B cell (primary cell): ENCODE results near the gene PRUNE2. TPM values are rescaled to one million over a fixed set of nuclear protein-coding genes. Genes with fewer than 3 reads are reported as not detected.

Experiments
- ATAC-seq: fragments of 200-7000 bp; cut with Tn5 transposase; one replicate; pipeline ENCODE4 v1.10.0; 2021; ENCODE audit warnings: low read depth, mild to moderate bottlenecking, moderate number of reproducible peaks, moderate library complexity
- CTCF ChIA-PET: fragments of 350-600 bp; sonication (Branson Sonifier 250); formaldehyde crosslinking; loops from one replicate; lab custom pipeline; 2021; ENCODE audit warnings: antibody characterized with exemption, inconsistent platforms; lab: Charles Lee
- POLR2A ChIA-PET: fragments of 350-600 bp; sonication (Branson Sonifier 250); formaldehyde crosslinking; loops from one replicate; lab custom pipeline; 2021; ENCODE audit warnings: antibody characterized with exemption; lab: Charles Lee
- DNase-seq: peaks from one replicate; pipeline ENCODE4 v3.0.0; 2013
- H2AFZ ChIP-seq: 2 replicates; pipeline ENCODE4 v1.6.1; 2012; ENCODE audit warnings: mild to moderate bottlenecking, low read depth, low read length; ENCODE audit not compliant: insufficient read depth, poor library complexity, severe bottlenecking
- H3K27ac ChIP-seq, 2 donors: 1 replicate in 1 of 2; 2 replicates in 1 of 2; pipeline ENCODE4 v1.5.1; 2012 to 2013; ENCODE audit warnings: low read length in 2 of 2, mild to moderate bottlenecking in 2 of 2, moderate library complexity in 1 of 2
- H3K27me3 ChIP-seq, 4 experiments: fragments of 200-600 bp in 1 of 4; sonication (generic) in 1 of 4; replicated peaks in 1 of 4; 1 replicate in 2 of 4; 2 replicates in 2 of 4; pipeline versions ENCODE4 v1.6.1 to v1.7.0; 2013 to 2016; ENCODE audit warnings: low read length in 3 of 4, mild to moderate bottlenecking in 2 of 4, mixed read lengths in 1 of 4, moderate library complexity in 1 of 4; ENCODE audit not compliant: insufficient read depth in 4 of 4, control insufficient read depth in 3 of 4; ENCODE audit errors: control extremely low read depth in 1 of 4
- H3K36me3 ChIP-seq, 2 experiments: replicated peaks in 1 of 2; 1 replicate in 1 of 2; 2 replicates in 1 of 2; pipeline versions ENCODE4 v1.6.1 to v1.7.1; 2013; ENCODE audit warnings: low read length in 1 of 2; ENCODE audit not compliant: insufficient read depth in 2 of 2, control insufficient read depth in 1 of 2; ENCODE audit errors: control extremely low read depth in 1 of 2, extremely low read depth in 1 of 2
- H3K4me1 ChIP-seq, 2 donors: fragments of 200-600 bp in 1 of 2; sonication (generic) in 1 of 2; 1 replicate in 1 of 2; 2 replicates in 1 of 2; pipeline versions ENCODE4 v1.5.1 to v1.6.1; 2013 to 2017; ENCODE audit warnings: low read length in 2 of 2; ENCODE audit not compliant: control insufficient read depth in 2 of 2, insufficient read depth in 2 of 2
- H3K4me2 ChIP-seq: replicated peaks from 2 replicates; pipeline ENCODE3; 2012; ENCODE audit warnings: mild to moderate bottlenecking, low read depth, low read length; ENCODE audit not compliant: poor library complexity, severe bottlenecking
- H3K4me3 ChIP-seq, 5 experiments: fragments of 200-600 bp in 1 of 5; sonication (generic) in 1 of 5; 1 replicate in 3 of 5; 2 replicates in 2 of 5; pipeline versions ENCODE4 v1.5.1 to v1.7.0; 2011 to 2016; ENCODE audit warnings: low read length in 4 of 5, mild to moderate bottlenecking in 4 of 5, low read depth in 2 of 5, control low read depth in 1 of 5, moderate library complexity in 1 of 5; ENCODE audit not compliant: insufficient read depth in 1 of 5; ENCODE audit errors: control extremely low read depth in 1 of 5, extremely low read depth in 1 of 5
- H3K79me2 ChIP-seq: fragments of 200-600 bp; sonication (generic); one replicate; pipeline ENCODE4 v1.6.0; 2016; ENCODE audit warnings: low read length; ENCODE audit not compliant: control insufficient read depth, insufficient read depth
- H3K9ac ChIP-seq: fragments of 200-600 bp; sonication (generic); 2 replicates; pipeline ENCODE4 v1.6.1; 2017; ENCODE audit warnings: mild to moderate bottlenecking, low read length, moderate library complexity
- H3K9me3 ChIP-seq, 3 donors: one replicate each; pipeline versions ENCODE4 v1.6.1 to v1.7.1; 2013; ENCODE audit warnings: low read length in 2 of 3; ENCODE audit not compliant: control insufficient read depth in 2 of 3, insufficient read depth in 1 of 3; ENCODE audit errors: control extremely low read depth in 1 of 3
- H4K20me1 ChIP-seq: 2 replicates; pipeline ENCODE4 v1.6.0; 2012; ENCODE audit warnings: mild to moderate bottlenecking, low read length; ENCODE audit not compliant: insufficient read depth, control insufficient read depth, poor library complexity, severe bottlenecking
- H3K27ac Mint-ChIP-seq: one replicate; pipeline ENCODE4 v1.8.0; 2021; ENCODE audit warnings: mixed read lengths
- H3K27me3 Mint-ChIP-seq: one replicate; pipeline ENCODE4 v1.8.0; 2021; ENCODE audit warnings: mixed read lengths
- H3K4me1 Mint-ChIP-seq: one replicate; pipeline ENCODE4 v1.8.0; 2021; ENCODE audit warnings: mixed read lengths
- H3K4me3 Mint-ChIP-seq: one replicate; pipeline ENCODE4 v1.8.0; 2021; ENCODE audit warnings: mixed read lengths
- H3K9me3 Mint-ChIP-seq: one replicate; pipeline ENCODE4 v1.8.0; 2022; ENCODE audit warnings: mixed read lengths; ENCODE audit not compliant: insufficient read depth
- CTCF ChIP-seq: fragments of 200-600 bp; IDR thresholded peaks from one replicate; pipeline ENCODE4 v1.8.0; 2022; ENCODE audit warnings: antibody characterized with exemption, mild to moderate bottlenecking
- EZH2 ChIP-seq: IDR thresholded peaks from 2 replicates; pipeline ENCODE4 v1.6.1; 2012; ENCODE audit warnings: borderline replicate concordance, low read depth, mild to moderate bottlenecking, moderate library complexity, low read length; ENCODE audit not compliant: insufficient read depth, poor library complexity, severe bottlenecking
- WGBS: methylation state at CpG from one replicate; pipeline ENCODE4 v1.1.5; 2013; ENCODE audit warnings: missing lambda C conversion rate; ENCODE audit not compliant: insufficient coverage; 5-methylcytosine and 5-hydroxymethylcytosine counted together
- intact Hi-C: fragments of 100-400 bp; cut with micrococcal nuclease; formaldehyde crosslinking; loops from one replicate; pipeline ENCODE4 v1.10.0; 2022
- polyA plus RNA-seq: library from polyadenylated mRNA; depleted of rRNA; stranded (reverse); fragments of >200 nt; gene quantifications from 2 replicates; pipeline ENCODE4 v1.2.3, GENCODE V29; 2012
- total RNA-seq, 2 donors: library from RNA; stranded (reverse); fragments of 120-200 nt in 1 of 2; gene quantifications; 1 replicate in 1 of 2; 2 replicates in 1 of 2; pipeline versions ENCODE4 v1.2.3 to v1.2.4, GENCODE V29; 2013 to 2022

The PRUNE2 gene
- total and polyA plus RNA-seq, 2 donors (not counting 1 experiment from before 2014, with no cell fraction given), result 0.12 TPM; not detected in 1

- ChIA-PET CTCF (interaction anchor here (0.9 kb wide), 1 partner anchor 23 kb away, joined by 5 read pairs; no protein-coding TSS in a partner anchor), POLR2A (no interaction called here)
- H3K9me3 ChIP-seq, result peaks cover 0 to 2% (median 0%) of the 10 kb centered on the region in 3 donors
- H3K36me3 ChIP-seq, result no peaks in the 10 kb centered on the region
- H3K27me3 Mint-ChIP-seq, result peaks cover 3% of the 10 kb centered on the region
- H3K4me2 ChIP-seq, result no peak overlapping the region
- no peak overlapping the region for H3K27ac ChIP-seq
- no peaks in the 10 kb centered on the region for H3K4me1 ChIP-seq
- ATAC-seq, result no peak
- TF ChIP-seq EZH2 (no peak), CTCF (no peak)
- H3K27ac Mint-ChIP-seq, result no peak overlapping the region
- no peak overlapping the region for H3K4me3 ChIP-seq
- WGBS, result 100% methylated on average over 2 of the region's 10 CpGs
- H3K9me3 Mint-ChIP-seq, result peaks cover 3% of the 10 kb centered on the region
- no peak overlapping the region for H3K9ac ChIP-seq
- intact Hi-C loops, result no loop called here
- H3K4me3 Mint-ChIP-seq, result no peak overlapping the region
- no peak overlapping the region for H2AFZ ChIP-seq
- DNase-seq, result no peak
- H4K20me1 ChIP-seq, result no peaks in the 10 kb centered on the region
- no peaks in the 10 kb centered on the region for H3K79me2 ChIP-seq
- no peaks in the 10 kb centered on the region for H3K4me1 Mint-ChIP-seq
- H3K27me3 ChIP-seq, result peaks cover 0 to 3% (median 0%) of the 10 kb centered on the region in 4 experiments
These were observed 225.0 kb downstream of the PRUNE2 start for GRCh38 chr9:76680716-76681425.

- POLR2A ChIA-PET, result no interaction called here
- TF ChIP-seq CTCF (no peak), EZH2 (no peak)
- H3K79me2 ChIP-seq, result no peaks in the 10 kb centered on the region
- intact Hi-C loops, result no loop called here
- no peaks in the 10 kb centered on the region for H3K27me3 ChIP-seq
- no peaks in the 10 kb centered on the region for H4K20me1 ChIP-seq
- Mint-ChIP-seq H3K27me3 (peaks cover 3% of the 10 kb centered on the region), H3K27ac (no peak overlapping the region), H3K4me1 (no peaks in the 10 kb centered on the region), H3K4me3 (no peak overlapping the region), H3K9me3 (peaks cover 3% of the 10 kb centered on the region)
- no peak overlapping the region for H2AFZ ChIP-seq
- H3K36me3 ChIP-seq, result no peaks in the 10 kb centered on the region
- no peaks in the 10 kb centered on the region for H3K4me1 ChIP-seq
- ATAC-seq, result no peak
- no peak overlapping the region for H3K4me2 ChIP-seq
- DNase-seq, result no peak
- CTCF ChIA-PET, result no interaction called here
- no peak overlapping the region for H3K9ac ChIP-seq
- H3K9me3 ChIP-seq, result peaks cover 0 to 2% (median 0%) of the 10 kb centered on the region in 3 donors
- WGBS, result 96% methylated on average over 15 of the region's 15 CpGs
- no peak overlapping the region for H3K4me3 ChIP-seq
- H3K27ac ChIP-seq, result no peak overlapping the region
These were observed 228.3 kb downstream of the PRUNE2 start for GRCh38 chr9:76677481-76678055.
